Dermis microvascular lymphatic vessel endothelial cell (primary cell): ENCODE measurements around the gene PLA2G15. TPM values are rescaled to one million over a fixed set of nuclear protein-coding genes. Genes with fewer than 3 reads are reported as not detected.

Source experiments
- DNase-seq, 2 donors: peaks; one replicate each; pipeline versions ENCODE4 v3.0.0 to v3.0.0-alpha.2; 2010; ENCODE audit warnings: low read depth in 2 of 2
- total RNA-seq: library from RNA; depleted of rRNA; stranded (reverse); fragments of >200 nt; gene quantifications from 2 replicates; pipeline ENCODE4 v1.2.1, GENCODE V29; 2014

PLA2G15 gene
- total RNA-seq, 1 donor from 2014 or later, result 17.7 TPM

GRCh38 chr16:68232335-68232734, 12.8 kb upstream of the PLA2G15 start:
- no peak for DNase-seq

GRCh38 chr16:68233085-68233834, 11.9 kb upstream of the PLA2G15 start:
- no peak for DNase-seq

- DNase-seq, result no peak
Measured at GRCh38 chr16:68233835-68234187, 11.4 kb upstream of the PLA2G15 start.

GRCh38 chr16:68234188-68235107, 10.7 kb upstream of the PLA2G15 start:
- no peak for DNase-seq

GRCh38 chr16:68235108-68235886, 9.9 kb upstream of the PLA2G15 start:
- no peak for DNase-seq

GRCh38 chr16:68235887-68236136, 9.4 kb upstream of the PLA2G15 start, which contains the start of gene ESRP2:
TSS of gene ESRP2 (minus strand) at chr16:68236127. CDS start at chr16:68236045, 82 bp downstream.
- no peak for DNase-seq

- peak in 1 of 2 donors; percentile 41 for DNase-seq
Measured at GRCh38 chr16:68236137-68236825, 8.9 kb upstream of the PLA2G15 start.

GRCh38 chr16:68236826-68237242, 8.3 kb upstream of the PLA2G15 start:
- no peak for DNase-seq

- peak; percentile 94 to 98 for DNase-seq
Measured at GRCh38 chr16:68237243-68238028, 7.7 kb upstream of the PLA2G15 start.

- no peak for DNase-seq
Measured at GRCh38 chr16:68238029-68238345, 7.2 kb upstream of the PLA2G15 start.

GRCh38 chr16:68242085-68242484, 3.1 kb upstream of the PLA2G15 start:
- no peak for DNase-seq

- DNase-seq, result no peak
Measured at GRCh38 chr16:68242926-68243858, 2.0 kb upstream of the PLA2G15 start.

- no peak for DNase-seq
Measured at GRCh38 chr16:68244481-68244902, 681 bp upstream of the PLA2G15 start.

GRCh38 chr16:68246121-68246520, 948 bp downstream of the PLA2G15 start:
- no peak for DNase-seq

GRCh38 chr16:68246666-68247065, 1.5 kb downstream of the PLA2G15 start:
- DNase-seq, result no peak

- no peak for DNase-seq
Measured at GRCh38 chr16:68247400-68247799, 2.2 kb downstream of the PLA2G15 start.

- no peak for DNase-seq
Measured at GRCh38 chr16:68247932-68248331, 2.8 kb downstream of the PLA2G15 start.

GRCh38 chr16:68249371-68249770, 4.2 kb downstream of the PLA2G15 start:
- no peak for DNase-seq

GRCh38 chr16:68250951-68251350, 5.8 kb downstream of the PLA2G15 start:
- DNase-seq, result no peak

GRCh38 chr16:68251832-68252231, 6.7 kb downstream of the PLA2G15 start:
- DNase-seq, result no peak
